HG02852 (cell line): ENCODE results near the gene FZD2.
"Not testable (repeated sequence)": the region's sequence is repeated elsewhere in the genome, so short reads cannot be mapped to it uniquely, and the experiment has no call there.

Experiments
- ATAC-seq: cut with Tn5 transposase; IDR thresholded peaks from one replicate; pipeline ENCODE4 v1.9.1; 2021; ENCODE audit warnings: mild to moderate bottlenecking, moderate library complexity; ENCODE audit not compliant: unreplicated experiment

The FZD2 gene

GRCh38 chr17:44556832-44557606 is at the start of gene FZD2:
Gene FZD2 (plus strand): TSS chr17:44557484. CDS start chr17:44557689, 205 bp downstream.
- no peak for ATAC-seq

GRCh38 chr17:44511241-44512134 is 45.8 kb upstream of the FZD2 start:
- not testable (repeated sequence) for ATAC-seq

GRCh38 chr17:44518032-44518431 is 39.3 kb upstream of the FZD2 start:
- ATAC-seq: no peak

GRCh38 chr17:44522883-44523671 is 34.2 kb upstream of the FZD2 start:
- ATAC-seq: no peak

GRCh38 chr17:44523672-44523972 is 33.7 kb upstream of the FZD2 start:
- no peak for ATAC-seq

GRCh38 chr17:44527102-44527501 is 30.2 kb upstream of the FZD2 start:
- ATAC-seq: no peak

GRCh38 chr17:44527954-44528353 is 29.3 kb upstream of the FZD2 start:
- no peak for ATAC-seq

GRCh38 chr17:44529864-44530263 is 27.4 kb upstream of the FZD2 start:
- ATAC-seq: no peak

GRCh38 chr17:44530896-44531418 is 26.3 kb upstream of the FZD2 start:
- no peak for ATAC-seq

- ATAC-seq: peak; percentile 54
Observed at GRCh38 chr17:44533533-44534246, 23.6 kb upstream of the FZD2 start.

GRCh38 chr17:44536090-44536953 is 21.0 kb upstream of the FZD2 start:
- no peak for ATAC-seq

GRCh38 chr17:44537922-44538321 is 19.4 kb upstream of the FZD2 start:
- ATAC-seq: not testable (repeated sequence)

GRCh38 chr17:44539673-44540072 is 17.6 kb upstream of the FZD2 start:
- ATAC-seq: no peak

GRCh38 chr17:44540246-44541084 is 16.8 kb upstream of the FZD2 start:
- ATAC-seq: no peak

GRCh38 chr17:44541884-44542581 is 15.3 kb upstream of the FZD2 start:
- no peak for ATAC-seq

GRCh38 chr17:44543213-44543904 is 13.9 kb upstream of the FZD2 start:
- ATAC-seq: no peak

- no peak for ATAC-seq
Observed at GRCh38 chr17:44543905-44544523, 13.3 kb upstream of the FZD2 start.
